GM23338 (cell line): ENCODE measurements around the gene IGFBPL1.

Experiments
- EZH2 ChIP-seq: fragments of 200-600 bp; sonication (generic); IDR thresholded peaks from one replicate; pipeline ENCODE4 v1.8.0; 2017; ENCODE audit warnings: antibody characterized with exemption, mild to moderate bottlenecking, low read depth; ENCODE audit not compliant: unreplicated experiment
- TF ChIP-seq, protein P1 (sequence below), 2 experiments: fragments of 200-600 bp in 1 of 2; sonication (generic) in 1 of 2; conservative IDR thresholded peaks; 2 replicates each; pipeline versions ENCODE4 v1.5.1 to v1.6.1; 2016 to 2017; ENCODE audit warnings: antibody characterized with exemption in 2 of 2, low read depth in 2 of 2, mild to moderate bottlenecking in 2 of 2, moderate library complexity in 1 of 2

DNA sequence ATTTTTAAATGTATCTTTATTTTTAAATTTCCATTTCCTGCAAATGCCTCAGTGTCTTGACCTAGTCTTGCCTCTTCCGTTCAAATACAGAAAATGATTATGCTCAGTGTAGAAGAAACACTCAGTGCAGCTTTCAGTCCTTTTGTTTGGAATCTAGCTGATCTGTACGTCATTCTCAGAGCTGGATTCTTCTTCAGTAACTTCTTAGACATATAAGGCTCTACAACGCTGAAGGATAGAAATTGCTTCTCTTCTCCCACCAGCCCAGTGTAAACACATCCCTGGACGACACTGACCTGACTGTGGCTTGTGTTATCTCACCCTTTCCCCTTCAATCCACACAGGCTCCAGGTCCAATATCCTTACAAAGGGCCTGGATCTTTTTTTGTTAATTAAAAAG is 34.9 kb downstream of the IGFBPL1 start:
- TF ChIP-seq, protein P1, sequence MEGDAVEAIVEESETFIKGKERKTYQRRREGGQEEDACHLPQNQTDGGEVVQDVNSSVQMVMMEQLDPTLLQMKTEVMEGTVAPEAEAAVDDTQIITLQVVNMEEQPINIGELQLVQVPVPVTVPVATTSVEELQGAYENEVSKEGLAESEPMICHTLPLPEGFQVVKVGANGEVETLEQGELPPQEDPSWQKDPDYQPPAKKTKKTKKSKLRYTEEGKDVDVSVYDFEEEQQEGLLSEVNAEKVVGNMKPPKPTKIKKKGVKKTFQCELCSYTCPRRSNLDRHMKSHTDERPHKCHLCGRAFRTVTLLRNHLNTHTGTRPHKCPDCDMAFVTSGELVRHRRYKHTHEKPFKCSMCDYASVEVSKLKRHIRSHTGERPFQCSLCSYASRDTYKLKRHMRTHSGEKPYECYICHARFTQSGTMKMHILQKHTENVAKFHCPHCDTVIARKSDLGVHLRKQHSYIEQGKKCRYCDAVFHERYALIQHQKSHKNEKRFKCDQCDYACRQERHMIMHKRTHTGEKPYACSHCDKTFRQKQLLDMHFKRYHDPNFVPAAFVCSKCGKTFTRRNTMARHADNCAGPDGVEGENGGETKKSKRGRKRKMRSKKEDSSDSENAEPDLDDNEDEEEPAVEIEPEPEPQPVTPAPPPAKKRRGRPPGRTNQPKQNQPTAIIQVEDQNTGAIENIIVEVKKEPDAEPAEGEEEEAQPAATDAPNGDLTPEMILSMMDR (conservative IDR thresholded peaks at IDR 0.05; ENCODE audit: low read depth in 2 of 2): no peak
- TF ChIP-seq EZH2: no peak
